SK-N-SH (cell line): ENCODE measurements around the gene IL10RA. TPM values are rescaled to one million over a fixed set of nuclear protein-coding genes. Genes with fewer than 3 reads are reported as not detected.
"Not testable (repeated sequence)": the region's sequence is repeated elsewhere in the genome, so short reads cannot be mapped to it uniquely, and the experiment has no call there.

Experiments used
- CTCF ChIA-PET: fragments of 300-600, 350-600 bp; formaldehyde crosslinking; extraction: SDS; loops from one replicate; lab custom pipeline; 2021; lab: Yijun Ruan, JAX
- POLR2A ChIA-PET: fragments of 350-600 bp; sonication (Branson Sonifier 250); formaldehyde crosslinking; extraction: SDS; loops from one replicate; lab custom pipeline; 2020; ENCODE audit warnings: antibody characterized with exemption, inconsistent platforms; lab: Yijun Ruan, JAX
- DNase-seq: peaks from one replicate; pipeline ENCODE4 v3.0.0; 2012
- H2AFZ ChIP-seq: fragments of 200-600 bp; sonication (generic); 2 replicates; pipeline ENCODE4 v1.8.1; 2016; ENCODE audit warnings: antibody characterized with exemption, mild to moderate bottlenecking, low read depth
- H3F3A ChIP-seq: fragments of 200-600 bp; sonication (generic); replicated peaks from 2 replicates; pipeline ENCODE3; 2016; ENCODE audit warnings: antibody characterized with exemption, mild to moderate bottlenecking; ENCODE audit not compliant: insufficient read depth
- H3K27ac ChIP-seq, 2 experiments: fragments of 200-500 bp in 1 of 2; fragments of 200-600 bp in 1 of 2; sonication (Bioruptor generic) in 1 of 2; sonication (generic), shearing (Covaris generic) in 1 of 2; 2 replicates each; pipeline versions ENCODE4 v1.5.1 to v1.6.1; 2014 to 2016; ENCODE audit warnings: low read depth in 2 of 2, inconsistent platforms in 1 of 2, low read length in 1 of 2, mild to moderate bottlenecking in 1 of 2, mixed read lengths in 1 of 2
- H3K27me3 ChIP-seq: fragments of 200-600 bp; sonication (generic), shearing (Covaris generic); 2 replicates; pipeline ENCODE4 v1.6.1; 2016; ENCODE audit warnings: mixed run types; ENCODE audit not compliant: insufficient read depth
- H3K36me3 ChIP-seq, 2 experiments: fragments of 200-500 bp in 1 of 2; fragments of 200-600 bp in 1 of 2; sonication (Bioruptor generic) in 1 of 2; sonication (generic) in 1 of 2; replicated peaks in 1 of 2; 2 replicates each; pipeline versions ENCODE3 to v1.5.1; 2014 to 2016; ENCODE audit warnings: low read length in 1 of 2, mild to moderate bottlenecking in 1 of 2; ENCODE audit not compliant: insufficient read depth in 2 of 2, control insufficient read depth in 1 of 2
- H3K4me1 ChIP-seq, 2 experiments: fragments of 200-500 bp in 1 of 2; fragments of 200-600 bp in 1 of 2; sonication (Bioruptor generic) in 1 of 2; sonication (generic), shearing (Covaris generic) in 1 of 2; 2 replicates each; pipeline versions ENCODE4 v1.5.1 to v1.6.1; 2014 to 2016; ENCODE audit warnings: low read depth in 1 of 2, low read length in 1 of 2, mixed run types in 1 of 2; ENCODE audit not compliant: insufficient read depth in 2 of 2, control insufficient read depth in 1 of 2
- H3K4me2 ChIP-seq: fragments of 200-600 bp; sonication (generic), shearing (Covaris generic); 2 replicates; pipeline ENCODE4 v1.6.1; 2017; ENCODE audit warnings: mixed run types
- H3K4me3 ChIP-seq, 2 experiments: fragments of 200-500 bp in 1 of 2; fragments of 200-600 bp in 1 of 2; sonication (Bioruptor generic) in 1 of 2; sonication (generic), shearing (Covaris generic) in 1 of 2; 2 replicates each; pipeline versions ENCODE4 v1.5.1 to v1.8.1; 2014 to 2016; ENCODE audit warnings: low read depth in 2 of 2, inconsistent platforms in 1 of 2, low read length in 1 of 2, mild to moderate bottlenecking in 1 of 2, mixed read lengths in 1 of 2, moderate library complexity in 1 of 2
- H3K79me2 ChIP-seq: fragments of 200-600 bp; sonication (generic); 2 replicates; pipeline ENCODE4 v1.8.1; 2017; ENCODE audit warnings: mild to moderate bottlenecking; ENCODE audit not compliant: insufficient read depth
- H3K9ac ChIP-seq: fragments of 200-600 bp; sonication (generic); 2 replicates; pipeline ENCODE4 v1.6.1; 2017; ENCODE audit warnings: mixed run types
- H3K9me2 ChIP-seq: fragments of 200-600 bp; sonication (generic); 2 replicates; pipeline ENCODE4 v1.6.1; 2017; ENCODE audit warnings: mixed run types
- H3K9me3 ChIP-seq: fragments of 200-600 bp; sonication (generic); 2 replicates; pipeline ENCODE4 v1.6.1; 2017; ENCODE audit warnings: mixed run types, mild to moderate bottlenecking, moderate library complexity
- H4K20me1 ChIP-seq: fragments of 200-600 bp; sonication (generic); 2 replicates; pipeline ENCODE4 v1.6.1; 2017; ENCODE audit warnings: mild to moderate bottlenecking, mixed run types; ENCODE audit not compliant: insufficient read depth
- CHD2 ChIP-seq: fragments of 150-350 bp; IDR thresholded peaks from 2 replicates; pipeline ENCODE4 v1.6.1; 2018; ENCODE audit warnings: low read length; ENCODE audit not compliant: partially characterized antibody
- ELF1 ChIP-seq: IDR thresholded peaks from 2 replicates; pipeline ENCODE4 v1.4.0; 2012
- FOXM1 ChIP-seq: IDR thresholded peaks from 2 replicates; pipeline ENCODE4 v1.4.0; 2012; ENCODE audit warnings: low read depth, mild to moderate bottlenecking
- GABPA ChIP-seq: IDR thresholded peaks from 2 replicates; pipeline ENCODE4 v1.4.0; 2012; ENCODE audit warnings: low read depth, mild to moderate bottlenecking
- RCOR1 ChIP-seq: fragments of 150-350 bp; IDR thresholded peaks from 2 replicates; pipeline ENCODE4 v1.6.1; 2017; ENCODE audit warnings: antibody characterized with exemption, low read length
- REST ChIP-seq: IDR thresholded peaks from 2 replicates; pipeline ENCODE4 v1.6.1; 2012; ENCODE audit warnings: mild to moderate bottlenecking, low read depth, low read length, moderate library complexity
- SIN3A ChIP-seq: IDR thresholded peaks from 2 replicates; pipeline ENCODE4 v1.6.1; 2012; ENCODE audit warnings: low read depth, mild to moderate bottlenecking, low read length, moderate library complexity, borderline replicate concordance
- TAF1 ChIP-seq: IDR thresholded peaks from 2 replicates; pipeline ENCODE4 v1.6.1; 2012; ENCODE audit warnings: low read depth, mild to moderate bottlenecking, low read length, moderate library complexity, borderline replicate concordance
- TEAD4 ChIP-seq: IDR thresholded peaks from 2 replicates; pipeline ENCODE4 v1.4.0; 2012; ENCODE audit warnings: mild to moderate bottlenecking, borderline replicate concordance; ENCODE audit not compliant: insufficient read depth
- USF2 ChIP-seq: fragments of 150-350 bp; IDR thresholded peaks from 2 replicates; pipeline ENCODE4 v1.6.1; 2017; ENCODE audit warnings: antibody characterized with exemption, low read length, low read depth, borderline replicate concordance
- WGBS: methylation state at CpG from one replicate; pipeline ENCODE4 v1.1.6; 2017; ENCODE audit warnings: low lambda C conversion rate; 5-methylcytosine and 5-hydroxymethylcytosine counted together
- polyA plus RNA-seq, 3 experiments: library from polyadenylated mRNA; depleted of rRNA; stranded (reverse); fragments of >200 nt; gene quantifications; 2 replicates each; pipeline ENCODE4 v1.2.3, GENCODE V29; 2012
- TF ChIP-seq, protein P1 (sequence below): fragments of 150-350 bp; IDR thresholded peaks from 2 replicates; pipeline ENCODE4 v1.6.1; 2016; ENCODE audit warnings: mild to moderate bottlenecking, low read depth, low read length

IL10RA gene
- polyA plus RNA-seq, 1 of the 3 experiments (the other 2 are of a cell fraction) = not detected

DNA sequence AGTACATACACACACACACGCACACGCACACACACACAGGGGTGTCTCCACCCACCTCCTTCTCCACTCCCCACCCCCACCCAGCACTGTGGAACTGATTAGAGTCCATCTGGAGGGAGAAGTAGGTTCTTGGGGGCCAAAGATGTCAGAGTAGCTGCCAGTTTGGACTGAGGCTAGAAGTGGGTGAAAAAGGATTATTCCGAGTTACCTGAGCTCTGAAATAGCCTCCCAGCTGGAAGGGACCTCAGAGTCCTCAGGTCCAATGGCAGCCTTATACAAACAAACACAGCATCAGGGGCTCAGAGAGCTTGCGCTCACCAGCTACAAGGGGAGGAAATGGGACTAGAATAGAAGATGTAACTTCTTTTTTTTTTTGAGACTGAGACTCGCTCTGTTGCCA is 20.8 kb downstream of the IL10RA start:
- no peaks in the 10 kb centered on the region for H3K9me3 ChIP-seq
- WGBS = 44% methylated on average over 5 of the region's 5 CpGs

DNA sequence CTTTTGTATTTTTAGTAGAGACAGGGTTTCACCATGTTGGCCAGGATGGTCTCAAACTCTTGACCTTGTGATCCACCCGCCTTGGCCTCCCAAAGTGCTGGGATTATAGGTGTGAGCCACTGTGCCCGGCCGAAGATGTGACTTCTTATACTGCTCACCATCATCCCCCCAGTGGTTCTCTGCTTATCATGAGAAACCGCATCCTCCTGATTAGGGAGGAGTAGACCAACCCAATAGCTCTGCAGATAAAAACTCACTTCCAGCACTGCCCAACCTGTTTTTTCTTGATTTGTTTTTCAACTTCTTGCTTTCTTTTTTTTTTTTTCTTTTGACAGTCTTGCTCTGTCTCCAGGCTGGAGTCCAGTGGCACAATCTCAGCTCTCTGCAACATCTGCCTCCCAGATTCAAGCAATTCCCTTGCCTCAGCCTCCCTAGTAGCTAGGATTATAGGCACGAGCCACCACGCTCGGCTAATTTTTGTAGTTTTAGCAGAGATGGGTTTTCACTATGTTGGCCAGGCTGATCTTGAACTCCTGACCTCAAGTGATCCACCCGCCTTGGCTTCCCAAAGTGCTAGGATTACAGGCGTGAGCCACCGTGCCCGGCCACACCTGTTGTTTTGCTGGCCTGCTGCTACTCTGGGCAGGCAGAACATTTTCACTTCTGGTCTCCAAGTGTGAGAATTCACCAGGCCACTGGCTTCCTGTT is 21.5 kb downstream of the IL10RA start:
- H4K20me1 ChIP-seq, H3K9me3 ChIP-seq, H3K4me3 ChIP-seq, CTCF ChIA-PET, POLR2A ChIA-PET, H3K27ac ChIP-seq, H3K27me3 ChIP-seq, H3K9me2 ChIP-seq, H3F3A ChIP-seq, H2AFZ ChIP-seq, H3K36me3 ChIP-seq, H3K9ac ChIP-seq, H3K4me2 ChIP-seq, DNase-seq, H3K79me2 ChIP-seq, H3K4me1 ChIP-seq: not testable (repeated sequence)
- 70% methylated on average over 11 of the region's 11 CpGs for WGBS

More for the DNA sequence above, 20.8 kb downstream of the IL10RA start:
- no peak for DNase-seq
- TF ChIP-seq GABPA = no peak
- no peak for TF ChIP-seq ELF1
- TF ChIP-seq TAF1 = no peak
- TF ChIP-seq REST = no peak
- no peak for TF ChIP-seq TEAD4
- H3K27ac ChIP-seq = no peak overlapping the region
- no peak overlapping the region for H3K4me3 ChIP-seq
- H2AFZ ChIP-seq = no peak overlapping the region
- H3K27me3 ChIP-seq = no peaks in the 10 kb centered on the region; the same call in 1 of the 2 replicates
- no peaks in the 10 kb centered on the region for H3K9me2 ChIP-seq
- H4K20me1 ChIP-seq = no peaks in the 10 kb centered on the region
- H3F3A ChIP-seq = no peaks in the 10 kb centered on the region
- H3K9ac ChIP-seq = no peak overlapping the region
- CTCF ChIA-PET = interaction anchor here (1.1 to 1.9 kb wide), 2 partner anchors 46 to 60 kb away, joined by 3 to 6 read pairs; no protein-coding TSS in a partner anchor
- H3K4me1 ChIP-seq = no peaks in the 10 kb centered on the region
- no peaks in the 10 kb centered on the region for H3K36me3 ChIP-seq
- H3K4me2 ChIP-seq = no peak overlapping the region
- no peaks in the 10 kb centered on the region for H3K79me2 ChIP-seq
- POLR2A ChIA-PET = no interaction called here

- no peak overlapping the region for H3K9ac ChIP-seq
- H3K27me3 ChIP-seq = no peaks in the 10 kb centered on the region; the same call in 1 of the 2 replicates
- H3K4me2 ChIP-seq = no peak overlapping the region
- no peak overlapping the region for H3K4me3 ChIP-seq
- ChIA-PET CTCF (no interaction called here), POLR2A (no interaction called here)
- H2AFZ ChIP-seq = no peak overlapping the region
- H3K9me2 ChIP-seq = no peaks in the 10 kb centered on the region
- H3K36me3 ChIP-seq = no peaks in the 10 kb centered on the region
- no peak overlapping the region for H3K27ac ChIP-seq
- H3K4me1 ChIP-seq = no peaks in the 10 kb centered on the region
- TF ChIP-seq FOXM1 (no peak), CHD2 (no peak), RCOR1 (no peak), TEAD4 (no peak), SIN3A (no peak), USF2 (no peak)
- TF ChIP-seq, protein P1, sequence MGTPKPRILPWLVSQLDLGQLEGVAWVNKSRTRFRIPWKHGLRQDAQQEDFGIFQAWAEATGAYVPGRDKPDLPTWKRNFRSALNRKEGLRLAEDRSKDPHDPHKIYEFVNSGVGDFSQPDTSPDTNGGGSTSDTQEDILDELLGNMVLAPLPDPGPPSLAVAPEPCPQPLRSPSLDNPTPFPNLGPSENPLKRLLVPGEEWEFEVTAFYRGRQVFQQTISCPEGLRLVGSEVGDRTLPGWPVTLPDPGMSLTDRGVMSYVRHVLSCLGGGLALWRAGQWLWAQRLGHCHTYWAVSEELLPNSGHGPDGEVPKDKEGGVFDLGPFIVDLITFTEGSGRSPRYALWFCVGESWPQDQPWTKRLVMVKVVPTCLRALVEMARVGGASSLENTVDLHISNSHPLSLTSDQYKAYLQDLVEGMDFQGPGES = no peak
- no peaks in the 10 kb centered on the region for H3K9me3 ChIP-seq
- H3F3A ChIP-seq = no peaks in the 10 kb centered on the region
- no peak for DNase-seq
- H4K20me1 ChIP-seq = no peaks in the 10 kb centered on the region
- no peaks in the 10 kb centered on the region for H3K79me2 ChIP-seq
- WGBS = 22% methylated on average over 4 of the region's 4 CpGs
These were observed 22.2 kb downstream of the IL10RA start for GRCh38 chr11:118008271-118008911.
